ENCODE data around the gene TRAPPC2L.

- TF ChIP-seq YY1 (IDR thresholded peaks at IDR 0.05; ENCODE audit: low read depth) (no peak), EP300 (IDR thresholded peaks at IDR 0.05; ENCODE audit: borderline replicate concordance) (no peak), EGR1 (IDR thresholded peaks at IDR 0.05) (no peak)
Observed at GRCh38 chr16:88906020-88906419, 49.1 kb downstream of the TRAPPC2L start.
